GM12878 (cell line): ENCODE measurements around the gene MKX.

Source experiments
- EP300 ChIP-seq, 2 experiments: fragments of 150-350 bp in 1 of 2; IDR thresholded peaks; 2 replicates each; pipeline ENCODE4 v1.6.1; 2011 to 2012; ENCODE audit warnings: low read depth in 2 of 2, low read length in 2 of 2, borderline replicate concordance in 1 of 2, improper control_type of control experiment in 1 of 2, inconsistent platforms in 1 of 2; ENCODE audit not compliant: control insufficient read depth in 1 of 2
- IKZF1 ChIP-seq: fragments of 450-650 bp; conservative IDR thresholded peaks from 2 replicates; pipeline ENCODE4 v1.6.1; 2017; ENCODE audit warnings: antibody characterized with exemption, mild to moderate bottlenecking
- POLR2A ChIP-seq: IDR thresholded peaks from 2 replicates; pipeline ENCODE4 v1.6.1; 2011; ENCODE audit warnings: low read depth, mild to moderate bottlenecking, low read length
- POLR2AphosphoS5 ChIP-seq: IDR thresholded peaks from 2 replicates; pipeline ENCODE4 v1.6.1; 2011; ENCODE audit warnings: mild to moderate bottlenecking, low read length, inconsistent platforms
- SIX5 ChIP-seq: IDR thresholded peaks from 2 replicates; pipeline ENCODE4 v1.6.1; 2011; ENCODE audit warnings: mild to moderate bottlenecking, low read depth, low read length, moderate library complexity; ENCODE audit not compliant: severe bottlenecking
- SMC3 ChIP-seq: IDR thresholded peaks from 2 replicates; pipeline ENCODE4 v1.6.1; 2011; ENCODE audit warnings: low read length, improper control_type of control experiment, borderline replicate concordance
- SPI1 ChIP-seq: IDR thresholded peaks from 2 replicates; pipeline ENCODE4 v1.6.1; 2011; ENCODE audit warnings: low read depth, mild to moderate bottlenecking, low read length, moderate library complexity, borderline replicate concordance; ENCODE audit not compliant: insufficient read depth
- SREBF2 ChIP-seq: IDR thresholded peaks from 2 replicates; pipeline ENCODE4 v1.6.1; 2012; ENCODE audit warnings: mild to moderate bottlenecking, low read length
- TAF1 ChIP-seq: IDR thresholded peaks from 2 replicates; pipeline ENCODE4 v1.6.1; 2011; ENCODE audit warnings: mild to moderate bottlenecking, low read depth, low read length, borderline replicate concordance
- TF ChIP-seq, protein P1 (sequence below), 3 experiments: IDR thresholded peaks in 2 of 3; conservative IDR thresholded peaks in 1 of 3; 2 replicates each; pipeline ENCODE4 v1.5.1; 2011; ENCODE audit warnings: low read depth in 3 of 3, low read length in 3 of 3, mild to moderate bottlenecking in 3 of 3, control low read depth in 2 of 3, moderate library complexity in 2 of 3, inconsistent platforms in 1 of 3, mixed read lengths in 1 of 3; ENCODE audit not compliant: control insufficient read depth in 2 of 3, insufficient read depth in 1 of 3; ENCODE audit errors: extremely low read depth in 1 of 3

DNA sequence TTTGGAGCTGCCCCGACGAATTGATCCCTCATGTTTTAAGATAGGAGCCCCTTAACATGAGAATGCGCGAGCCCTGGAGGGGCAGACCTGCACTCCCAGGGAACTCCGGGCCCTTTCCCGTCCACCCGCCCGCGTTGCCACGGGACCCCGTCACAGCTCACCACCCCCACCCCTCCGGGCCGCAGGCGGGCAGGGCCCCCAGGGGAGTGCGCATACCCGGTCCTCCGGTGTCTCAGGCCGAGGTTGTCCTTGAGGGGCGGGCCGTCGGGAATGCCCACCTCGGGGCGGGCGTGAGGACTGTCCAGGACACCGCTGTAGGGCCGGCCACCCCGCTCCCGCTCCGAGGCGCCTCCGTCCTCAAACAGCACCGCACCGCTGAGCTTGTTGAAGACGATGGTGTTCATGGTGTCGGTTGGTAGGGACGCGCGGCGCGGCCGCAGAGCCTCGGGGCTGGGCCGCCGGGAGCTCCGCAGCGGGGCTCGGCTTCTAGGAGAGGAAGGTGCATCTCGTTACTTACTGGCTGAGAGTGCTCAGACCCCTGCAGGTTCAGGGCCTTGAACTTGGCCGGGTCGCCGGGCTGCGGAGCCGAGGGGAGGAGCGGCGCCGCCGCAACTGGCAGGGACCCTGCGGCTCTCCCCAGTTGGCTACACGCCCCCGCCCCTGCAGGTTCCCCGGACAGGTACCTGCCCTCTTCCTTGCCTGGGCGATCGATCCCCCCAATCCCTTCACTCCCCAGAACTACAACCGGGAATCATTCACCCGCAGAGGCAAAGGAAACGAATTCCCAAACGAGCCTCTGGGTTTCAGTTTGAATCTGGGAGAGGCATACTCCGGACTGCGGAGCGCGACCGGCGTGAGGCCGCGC is 2.4 kb downstream of the MKX start:
- TF ChIP-seq SIX5: no peak
- TF ChIP-seq, protein P1, sequence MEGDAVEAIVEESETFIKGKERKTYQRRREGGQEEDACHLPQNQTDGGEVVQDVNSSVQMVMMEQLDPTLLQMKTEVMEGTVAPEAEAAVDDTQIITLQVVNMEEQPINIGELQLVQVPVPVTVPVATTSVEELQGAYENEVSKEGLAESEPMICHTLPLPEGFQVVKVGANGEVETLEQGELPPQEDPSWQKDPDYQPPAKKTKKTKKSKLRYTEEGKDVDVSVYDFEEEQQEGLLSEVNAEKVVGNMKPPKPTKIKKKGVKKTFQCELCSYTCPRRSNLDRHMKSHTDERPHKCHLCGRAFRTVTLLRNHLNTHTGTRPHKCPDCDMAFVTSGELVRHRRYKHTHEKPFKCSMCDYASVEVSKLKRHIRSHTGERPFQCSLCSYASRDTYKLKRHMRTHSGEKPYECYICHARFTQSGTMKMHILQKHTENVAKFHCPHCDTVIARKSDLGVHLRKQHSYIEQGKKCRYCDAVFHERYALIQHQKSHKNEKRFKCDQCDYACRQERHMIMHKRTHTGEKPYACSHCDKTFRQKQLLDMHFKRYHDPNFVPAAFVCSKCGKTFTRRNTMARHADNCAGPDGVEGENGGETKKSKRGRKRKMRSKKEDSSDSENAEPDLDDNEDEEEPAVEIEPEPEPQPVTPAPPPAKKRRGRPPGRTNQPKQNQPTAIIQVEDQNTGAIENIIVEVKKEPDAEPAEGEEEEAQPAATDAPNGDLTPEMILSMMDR (IDR thresholded peaks at IDR 0.05 in 2 of 3, conservative IDR thresholded peaks at IDR 0.05 in 1 of 3; ENCODE audit: control insufficient read depth in 2 of 3, extremely low read depth in 1 of 3, insufficient read depth in 1 of 3, low read depth in 3 of 3, low read length in 3 of 3): no peak
- no peak for TF ChIP-seq SMC3
- no peak for TF ChIP-seq TAF1
- no peak for TF ChIP-seq POLR2AphosphoS5
- TF ChIP-seq SPI1: no peak
- no peak for TF ChIP-seq SREBF2
- TF ChIP-seq IKZF1: no peak
- no peak for TF ChIP-seq POLR2A
- TF ChIP-seq EP300 (IDR thresholded peaks at IDR 0.05; ENCODE audit: borderline replicate concordance in 1 of 2, control insufficient read depth in 1 of 2, low read depth in 2 of 2, low read length in 2 of 2): no peak
